ENCODE measurements around the gene PPP4R2. TPM values are rescaled to one million over a fixed set of nuclear protein-coding genes. Genes with fewer than 3 reads are reported as not detected.
A peak's percentile ranks its signal among the peaks of the same experiment; 100 is the strongest.

PPP4R2 gene
- total and polyA plus RNA-seq, 2 of the 4 experiments (the other 2 are of a cell fraction) = 13.5 to 31.4 TPM

DNA sequence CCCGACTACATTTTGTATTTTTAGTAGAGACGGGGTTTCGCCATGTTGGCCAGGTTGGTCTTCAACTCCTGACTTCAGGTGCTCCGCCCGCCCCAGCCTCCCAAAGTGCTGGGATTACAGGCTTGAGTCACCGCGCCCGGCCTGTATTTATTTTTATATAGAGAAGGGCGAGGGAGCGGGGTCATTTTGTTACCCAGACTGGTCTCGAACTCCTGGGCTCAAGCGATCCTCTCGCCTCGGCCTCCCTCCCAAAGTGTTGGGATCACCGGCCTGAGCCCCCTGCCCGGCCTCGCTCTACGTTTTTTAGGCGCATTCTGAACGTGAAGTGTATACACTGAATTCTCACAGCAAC lies 514 bp upstream of the PPP4R2 start:
- Histone ChIP-seq H2BK15ac (ENCODE audit: low read depth, low read length) (peak overlapping the region; percentile 33; the same call in 1 of the 3 replicates), H2AFZ (replicated peaks; ENCODE audit: low read length, poor library complexity) (peak overlapping the region; percentile 98), H4K8ac (ENCODE audit: low read depth in 2 of 2, low read length in 2 of 2) (peak overlapping the region; percentile 98 to 100), H3K27me3 (ENCODE audit: control insufficient read depth, insufficient read depth, low read length) (no peaks in the 10 kb centered on the region), H4K91ac (ENCODE audit: insufficient read depth, low read depth, low read length) (peak overlapping the region; percentile 96), H3K18ac (ENCODE audit: low read depth, low read length) (peak overlapping the region; percentile 80), H2BK20ac (ENCODE audit: low read depth, low read length) (peak overlapping the region; percentile 38; the same call in 1 of the 2 replicates), H3K4ac (ENCODE audit: low read depth, low read length) (peak overlapping the region; percentile 98), H3K27ac (ENCODE audit: insufficient read depth, low read length) (peak overlapping the region; percentile 97), H3K9me3 (ENCODE audit: control insufficient read depth, insufficient read depth, low read length) (no peaks in the 10 kb centered on the region), H3K14ac (replicated peaks; ENCODE audit: low read depth, low read length) (peak overlapping the region; percentile 97), H3K23ac (ENCODE audit: low read depth, low read length) (peak overlapping the region; percentile 95), H3K4me1 (ENCODE audit: control insufficient read depth, insufficient read depth, low read length) (peaks cover 8% of the 10 kb centered on the region), H2BK120ac (ENCODE audit: low read depth, low read length) (peak overlapping the region; percentile 87), H3K4me2 (ENCODE audit: low read depth, low read length) (peak overlapping the region; percentile 93), H3K36me3 (ENCODE audit: control insufficient read depth, insufficient read depth, low read length) (peaks cover 3% of the 10 kb centered on the region), H3K4me3 (ENCODE audit: insufficient read depth, low read depth, low read length) (peak overlapping the region; percentile 79), H2AK5ac (ENCODE audit: low read depth, low read length) (peak overlapping the region; percentile 91), H3K79me1 (ENCODE audit: low read depth in 1 of 2, low read length in 2 of 2) (peaks cover 3 to 6% of the 10 kb centered on the region in 2 experiments; a peak in 2 of 4 replicates), H3K9ac (ENCODE audit: low read depth, low read length) (peak overlapping the region; percentile 89), H4K20me1 (ENCODE audit: insufficient read depth, low read length) (peaks cover 37% of the 10 kb centered on the region), H4K5ac (ENCODE audit: low read depth, low read length) (peak overlapping the region; percentile 99), H2BK5ac (ENCODE audit: low read depth, low read length, poor library complexity, severe bottlenecking) (peak overlapping the region; percentile 84), H2AK9ac (replicated peaks; ENCODE audit: low read depth, low read length, poor library complexity) (peak overlapping the region; percentile 77), H3K9me1 (ENCODE audit: insufficient read depth, low read length) (peaks cover 3% of the 10 kb centered on the region; the same call in 1 of the 2 replicates), H3K56ac (ENCODE audit: extremely low read depth, insufficient read depth, low read length) (peak overlapping the region; percentile 83)
- dilution Hi-C loops (cut with HindIII; ENCODE audit: low sequenced_read_pairs, unreplicated experiment) = no loop called here
- no peak for ATAC-seq (ENCODE audit: low read depth)
- ChIA-PET CTCF (no interaction called here), POLR2A (ENCODE audit: unreplicated experiment) (interaction anchor here (0.6 kb wide), 1 partner anchor 15 kb away, joined by 3 read pairs; no protein-coding TSS in a partner anchor)
- in situ Hi-C loops (cut with MboI; ENCODE audit: low sequenced_read_pairs) = no loop called here
- intact Hi-C loops (cut with micrococcal nuclease) = loop anchor here (5.0 kb wide), 4 partner anchors 41 to 109 kb away; partner anchors contain the start of gene GXYLT2
- no TSS peak for BruUV-seq (replicated peaks)
- TF ChIP-seq SMC3 (IDR thresholded peaks at IDR 0.05; ENCODE audit: low read depth, low read length) (no peak), NFE2L2 (IDR thresholded peaks at IDR 0.05; ENCODE audit: low read depth, low read length) (no peak), RFX5 (IDR thresholded peaks at IDR 0.05; ENCODE audit: low read depth, low read length) (no peak), RCOR1 (IDR thresholded peaks at IDR 0.05; ENCODE audit: insufficient replicate concordance, low read length) (no peak), MXI1 (IDR thresholded peaks at IDR 0.05; ENCODE audit: borderline replicate concordance, low read depth, low read length) (no peak), MAFK (IDR thresholded peaks at IDR 0.05; ENCODE audit: low read depth, low read length) (no peak), CEBPB (IDR thresholded peaks at IDR 0.05; ENCODE audit: low read depth, low read length) (no peak)
- TF ChIP-seq, protein P1, sequence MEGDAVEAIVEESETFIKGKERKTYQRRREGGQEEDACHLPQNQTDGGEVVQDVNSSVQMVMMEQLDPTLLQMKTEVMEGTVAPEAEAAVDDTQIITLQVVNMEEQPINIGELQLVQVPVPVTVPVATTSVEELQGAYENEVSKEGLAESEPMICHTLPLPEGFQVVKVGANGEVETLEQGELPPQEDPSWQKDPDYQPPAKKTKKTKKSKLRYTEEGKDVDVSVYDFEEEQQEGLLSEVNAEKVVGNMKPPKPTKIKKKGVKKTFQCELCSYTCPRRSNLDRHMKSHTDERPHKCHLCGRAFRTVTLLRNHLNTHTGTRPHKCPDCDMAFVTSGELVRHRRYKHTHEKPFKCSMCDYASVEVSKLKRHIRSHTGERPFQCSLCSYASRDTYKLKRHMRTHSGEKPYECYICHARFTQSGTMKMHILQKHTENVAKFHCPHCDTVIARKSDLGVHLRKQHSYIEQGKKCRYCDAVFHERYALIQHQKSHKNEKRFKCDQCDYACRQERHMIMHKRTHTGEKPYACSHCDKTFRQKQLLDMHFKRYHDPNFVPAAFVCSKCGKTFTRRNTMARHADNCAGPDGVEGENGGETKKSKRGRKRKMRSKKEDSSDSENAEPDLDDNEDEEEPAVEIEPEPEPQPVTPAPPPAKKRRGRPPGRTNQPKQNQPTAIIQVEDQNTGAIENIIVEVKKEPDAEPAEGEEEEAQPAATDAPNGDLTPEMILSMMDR (conservative IDR thresholded peaks at IDR 0.05; ENCODE audit: low read depth, low read length) = no peak
- TF ChIP-seq, protein P2, sequence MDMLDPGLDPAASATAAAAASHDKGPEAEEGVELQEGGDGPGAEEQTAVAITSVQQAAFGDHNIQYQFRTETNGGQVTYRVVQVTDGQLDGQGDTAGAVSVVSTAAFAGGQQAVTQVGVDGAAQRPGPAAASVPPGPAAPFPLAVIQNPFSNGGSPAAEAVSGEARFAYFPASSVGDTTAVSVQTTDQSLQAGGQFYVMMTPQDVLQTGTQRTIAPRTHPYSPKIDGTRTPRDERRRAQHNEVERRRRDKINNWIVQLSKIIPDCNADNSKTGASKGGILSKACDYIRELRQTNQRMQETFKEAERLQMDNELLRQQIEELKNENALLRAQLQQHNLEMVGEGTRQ (IDR thresholded peaks at IDR 0.05; ENCODE audit: low read depth, low read length) = no peak
- WGBS, 2 experiments (ENCODE audit: extremely low coverage in 2 of 2, insufficient read length in 1 of 2) = 100% methylated on average over 5 of the region's 20 CpGs; no CpG with 5 or more reads in 1 of the 2 experiments
- DNase-seq = no peak
